ENCODE data around the gene KCND2.

- TF ChIP-seq CTCF (conservative IDR thresholded peaks at IDR 0.05): no peak
- TF ChIP-seq ZFX (IDR thresholded peaks at IDR 0.05): no peak
Measured at GRCh38 chr7:120617275-120617674, 344.3 kb downstream of the KCND2 start.

Data from C4-2B (cell line).